Glomerular endothelial cell (primary cell): ENCODE data around the gene ITGA1. TPM values are rescaled to one million over a fixed set of nuclear protein-coding genes. Genes with fewer than 3 reads are reported as not detected.
A peak's percentile ranks its signal among the peaks of the same experiment; 100 is the strongest.
"Not testable (repeated sequence)": the region's sequence is repeated elsewhere in the genome, so short reads cannot be mapped to it uniquely, and the experiment has no call there.

Source experiments
- DNase-seq: peaks from one replicate; pipeline ENCODE4 v3.0.0-alpha.2; 2011; ENCODE audit warnings: low read depth, low spot score; ENCODE audit errors: extremely low read depth
- total RNA-seq: library from RNA; depleted of rRNA; stranded (reverse); fragments of >200 nt; gene quantifications from 2 replicates; pipeline ENCODE4 v1.2.3, GENCODE V29; 2015

ITGA1 gene
- total RNA-seq, 1 donor from 2014 or later = 61.0 TPM

GRCh38 chr5:52945040-52945439 is 157.3 kb downstream of the ITGA1 start:
- no peak for DNase-seq

GRCh38 chr5:52947208-52947607 is 159.5 kb downstream of the ITGA1 start:
- DNase-seq = no peak

GRCh38 chr5:52947851-52948250 is 160.1 kb downstream of the ITGA1 start:
- DNase-seq = no peak

GRCh38 chr5:52948418-52949076 is 160.8 kb downstream of the ITGA1 start:
- peak; percentile 81 for DNase-seq

- DNase-seq = no peak
Measured at GRCh38 chr5:52950686-52951085, 163.0 kb downstream of the ITGA1 start.

- DNase-seq = no peak
Measured at GRCh38 chr5:52952483-52952882, 164.8 kb downstream of the ITGA1 start.

GRCh38 chr5:52956014-52956413 is 168.3 kb downstream of the ITGA1 start:
- DNase-seq = no peak

- DNase-seq = no peak
Measured at GRCh38 chr5:52956915-52957747, 169.4 kb downstream of the ITGA1 start.

- no peak for DNase-seq
Measured at GRCh38 chr5:52961274-52961681, 173.6 kb downstream of the ITGA1 start.

GRCh38 chr5:52963636-52964035 is 175.9 kb downstream of the ITGA1 start:
- DNase-seq = no peak

- no peak for DNase-seq
Measured at GRCh38 chr5:52964138-52964537, 176.4 kb downstream of the ITGA1 start.

GRCh38 chr5:52976157-52976556 is 188.4 kb downstream of the ITGA1 start:
- not testable (repeated sequence) for DNase-seq

GRCh38 chr5:52977264-52977897 is 189.7 kb downstream of the ITGA1 start:
- DNase-seq = no peak

GRCh38 chr5:52981507-52981906 is 193.8 kb downstream of the ITGA1 start:
- DNase-seq = no peak

- DNase-seq = no peak
Measured at GRCh38 chr5:52983731-52984636, 196.3 kb downstream of the ITGA1 start.

GRCh38 chr5:52985306-52985705 is 197.6 kb downstream of the ITGA1 start:
- DNase-seq = no peak

GRCh38 chr5:52987711-52988331 is 200.1 kb downstream of the ITGA1 start:
- no peak for DNase-seq

- no peak for DNase-seq
Measured at GRCh38 chr5:52988335-52989024, 200.8 kb downstream of the ITGA1 start.

- DNase-seq = no peak
Measured at GRCh38 chr5:52989025-52989780, 201.5 kb downstream of the ITGA1 start, which contains the start of gene ITGA2. Gene ITGA2, plus strand, starts transcription at chr5:52989352. Its CDS starts 117 bp downstream, at chr5:52989469.
